ENCODE data around the gene ZNF578.
"Not testable (repeated sequence)": the region's sequence is repeated elsewhere in the genome, so short reads cannot be mapped to it uniquely, and the experiment has no call there.

The ZNF578 gene

GRCh38 chr19:52453324-52454094, at the start of gene ZNF578:
Gene ZNF578, plus strand, starts transcription at chr19:52453553. Its CDS starts 48,293 bp downstream, at chr19:52501846.
- DNase-seq: no peak

DNA sequence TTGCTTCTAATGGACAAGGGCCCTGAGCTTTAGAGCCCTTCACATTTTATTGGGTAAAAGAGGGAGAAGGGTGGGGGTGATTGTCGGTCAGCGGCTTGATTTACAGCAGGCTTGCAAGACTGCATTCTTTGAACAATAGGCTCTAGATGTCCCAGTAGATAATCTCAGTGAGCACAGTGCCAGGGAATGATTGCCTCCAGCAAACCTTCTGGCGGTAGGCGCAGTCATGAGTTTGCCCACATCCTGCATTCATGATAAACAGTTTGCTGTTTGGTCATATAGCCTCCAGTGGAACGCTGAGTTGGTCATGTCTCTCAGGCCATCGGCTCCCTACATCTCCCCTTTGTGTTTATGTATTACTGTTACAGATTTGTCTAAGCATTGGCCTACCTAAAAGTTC, 43.1 kb upstream of the ZNF578 start:
- no peak for DNase-seq

DNA sequence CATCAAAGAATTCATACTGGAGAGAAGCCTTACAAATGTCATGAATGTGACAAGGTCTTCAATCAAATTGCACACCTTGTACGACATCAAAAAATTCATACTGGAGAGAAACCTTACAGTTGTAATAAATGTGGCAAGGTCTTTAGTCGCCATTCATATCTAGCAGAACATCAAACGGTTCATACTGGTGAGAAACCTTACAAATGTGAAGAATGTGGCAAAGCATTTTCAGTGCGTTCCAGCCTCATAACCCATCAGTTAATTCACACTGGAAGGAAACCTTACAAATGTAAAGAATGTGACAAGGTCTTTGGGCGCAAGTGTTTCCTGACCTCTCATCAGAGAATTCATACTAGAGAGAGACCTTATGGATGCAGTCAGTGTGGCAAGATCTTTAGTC, 37.6 kb upstream of the ZNF578 start:
- no peak for DNase-seq

DNA sequence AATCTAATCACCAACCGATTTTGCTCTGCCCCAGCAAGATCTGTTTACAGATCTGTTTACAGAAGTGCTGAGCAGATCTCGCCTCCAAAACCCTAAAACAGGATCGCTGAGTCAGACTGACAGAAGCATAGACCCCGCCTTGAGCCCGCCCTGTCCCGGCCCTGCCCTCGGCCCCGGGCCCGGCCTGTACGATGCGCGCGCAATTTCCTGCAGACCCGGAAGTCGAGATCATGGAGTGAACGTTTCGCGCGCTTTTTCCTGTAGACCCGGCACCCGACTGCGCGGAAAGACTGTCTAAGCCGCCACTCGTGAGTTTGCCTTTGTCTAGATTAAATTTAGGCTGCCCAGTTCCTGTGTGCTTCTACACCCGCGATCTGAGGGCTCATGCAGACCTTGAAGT, 24.4 kb upstream of the ZNF578 start, which contains the start of gene ZNF534:
TSS of gene ZNF534 (plus strand) at position 212 of the 400 bp plus-strand sequence. CDS start 2,327 bp downstream, outside the sequence.
- DNase-seq: no peak

DNA sequence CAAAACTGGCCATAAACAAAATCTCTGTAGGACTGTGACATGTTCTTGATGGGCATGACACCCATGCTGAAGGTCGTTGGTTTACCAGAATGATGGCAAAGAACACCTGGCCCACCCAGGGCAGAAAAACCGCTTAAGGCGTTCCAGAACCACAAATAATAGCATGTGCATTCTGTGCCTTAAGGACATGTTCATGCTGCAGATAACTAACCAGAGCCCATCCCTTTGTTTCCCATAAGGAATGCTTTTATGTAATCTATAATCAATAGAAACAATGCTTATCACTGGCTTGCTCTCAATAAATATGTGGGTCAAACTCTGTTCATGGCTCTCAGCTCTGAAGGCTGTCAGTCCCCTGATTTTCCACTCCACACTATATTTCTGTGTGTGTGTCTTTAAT, 11.2 kb upstream of the ZNF578 start:
- DNase-seq: no peak

DNA sequence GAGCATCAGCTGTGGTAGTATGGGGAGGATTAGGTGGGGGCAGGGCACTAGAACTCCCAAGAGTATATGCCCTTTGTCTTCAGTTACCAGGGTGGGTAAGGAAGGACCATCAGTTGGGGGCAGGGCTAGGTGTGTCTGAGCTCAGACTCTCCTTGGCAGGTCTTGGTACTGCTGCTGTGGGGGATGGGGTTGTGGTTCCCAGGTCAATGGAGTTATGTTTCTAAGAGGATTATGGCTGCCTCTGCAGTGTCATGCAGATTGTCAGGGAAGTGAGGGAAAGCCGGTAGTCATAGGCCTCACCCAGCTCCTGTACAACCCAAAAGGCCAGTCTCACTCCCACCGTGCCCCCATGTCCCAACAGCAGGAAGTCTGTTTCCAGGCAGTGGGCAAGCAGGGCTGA, 8.8 kb upstream of the ZNF578 start:
- DNase-seq: no peak

DNA sequence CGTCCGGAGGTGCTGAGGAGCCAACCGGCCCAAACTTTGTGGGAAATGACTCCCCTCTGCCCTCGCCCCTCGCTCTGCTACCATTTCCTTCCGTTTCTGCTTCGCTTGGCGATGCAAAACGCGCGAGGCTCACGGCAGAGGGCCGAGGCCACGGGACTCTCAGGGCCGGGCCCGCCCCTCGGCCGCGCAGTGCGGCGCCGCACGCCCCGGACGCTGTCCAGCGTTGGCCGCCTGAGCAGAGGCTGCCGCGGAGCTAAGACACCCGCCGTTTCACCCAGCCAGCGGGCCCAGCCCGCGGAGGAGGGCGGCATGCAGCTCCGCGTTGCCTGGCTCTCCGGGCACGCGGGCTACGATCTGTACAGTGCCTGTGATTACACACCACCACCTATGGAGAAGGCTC, 2.1 kb upstream of the ZNF578 start:
- no peak for DNase-seq

GRCh38 chr19:52464798-52465470, 11.6 kb downstream of the ZNF578 start:
- DNase-seq: peak; percentile 22

DNA sequence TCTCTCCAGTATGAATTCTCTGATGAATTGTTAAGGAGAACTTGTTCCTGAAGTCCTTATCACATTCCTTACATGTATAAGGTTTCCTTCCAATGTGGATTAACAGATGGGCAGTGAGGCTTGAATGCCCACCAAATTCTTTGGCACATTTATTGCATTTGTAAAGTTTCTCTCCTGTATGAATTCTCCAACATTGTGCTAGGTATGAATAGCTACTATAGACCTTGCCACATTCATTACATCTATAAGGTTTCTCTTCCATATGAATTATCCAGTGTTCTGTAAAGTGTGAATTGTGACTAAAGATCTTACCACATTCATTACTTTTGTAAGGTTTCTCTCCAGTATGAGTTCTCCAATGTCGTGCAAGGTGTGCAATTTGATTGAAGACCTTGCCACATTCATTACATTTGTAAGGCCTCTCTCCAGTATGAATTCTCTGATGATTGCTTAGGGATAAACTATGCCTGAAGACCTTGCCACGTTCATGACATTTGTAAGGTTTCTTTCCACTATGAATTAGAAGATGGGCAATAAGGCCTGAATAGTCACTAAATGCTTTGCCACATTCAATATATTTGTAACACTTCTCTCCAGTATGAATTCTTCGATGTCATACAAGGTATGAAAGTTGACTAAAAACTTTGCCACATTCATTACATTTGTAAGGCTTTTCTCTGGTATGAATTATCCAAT, 20.4 kb downstream of the ZNF578 start:
- DNase-seq: no peak

- no peak for DNase-seq
Observed at GRCh38 chr19:52474351-52475127, 21.2 kb downstream of the ZNF578 start.

DNA sequence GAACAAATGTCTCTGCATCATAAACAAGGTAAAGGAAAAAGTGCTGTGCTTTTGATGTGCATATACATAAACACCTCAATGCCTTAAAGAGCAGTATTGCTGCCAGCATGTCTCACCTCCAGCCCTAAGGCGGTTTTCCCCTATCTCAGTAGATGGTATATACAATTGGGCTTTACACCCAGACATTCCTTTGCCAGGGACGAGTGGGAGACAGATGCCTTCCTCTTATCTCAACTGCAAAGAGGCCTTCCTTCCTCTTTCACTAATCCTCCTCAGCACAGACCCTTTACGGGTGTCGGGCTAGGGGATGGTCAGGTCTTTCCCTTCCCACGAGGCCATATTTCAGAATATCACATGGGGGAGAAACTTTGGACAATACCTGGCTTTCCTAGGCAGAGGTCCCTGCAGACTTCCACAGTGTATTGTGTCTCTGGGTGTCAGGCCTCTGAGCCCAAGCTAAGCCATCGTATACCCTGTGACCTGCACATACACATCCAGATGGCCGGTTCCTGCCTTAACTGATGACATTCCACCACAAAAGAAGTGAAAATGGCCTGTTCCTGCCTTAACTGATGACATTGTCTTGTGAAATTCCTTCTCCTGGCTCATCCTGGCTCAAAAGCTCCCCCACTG, 30.9 kb downstream of the ZNF578 start:
- DNase-seq: not testable (repeated sequence)

- not testable (repeated sequence) for DNase-seq
Observed at GRCh38 chr19:52485064-52485463, 31.7 kb downstream of the ZNF578 start.

DNA sequence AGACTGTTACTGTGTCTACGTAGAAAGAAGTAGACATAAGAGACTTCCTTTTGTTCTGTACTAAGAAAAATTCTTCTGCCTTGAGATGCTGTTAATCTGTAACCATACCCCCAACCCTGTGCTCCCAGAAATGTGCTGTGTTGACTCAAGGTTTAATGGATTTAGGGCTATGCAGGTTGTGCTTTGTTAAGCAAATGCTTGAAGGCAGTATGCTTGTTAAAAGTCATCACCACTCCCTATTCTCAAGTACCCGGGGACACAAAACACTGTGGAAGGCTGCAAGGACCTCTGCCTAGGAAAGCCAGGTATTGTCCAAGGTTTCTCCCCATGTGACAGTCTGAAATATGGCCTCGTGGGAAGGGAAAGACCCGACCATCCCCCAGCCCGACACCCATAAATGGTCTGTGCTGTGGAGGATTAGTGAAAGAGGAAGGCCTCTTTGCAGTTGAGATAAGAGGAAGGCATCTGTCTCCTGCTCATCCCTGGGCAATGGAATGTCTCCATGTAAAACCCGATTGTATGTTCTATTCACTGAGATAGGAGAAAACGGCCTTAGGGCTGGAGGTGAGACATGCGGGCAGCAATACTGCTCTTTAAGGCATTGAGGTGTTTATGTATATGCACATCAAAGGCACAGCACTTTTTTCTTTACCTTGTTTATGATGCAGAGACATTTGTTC, 32.3 kb downstream of the ZNF578 start:
- DNase-seq: not testable (repeated sequence)

GRCh38 chr19:52492201-52492993, 39.0 kb downstream of the ZNF578 start:
- DNase-seq: peak; percentile 0

GRCh38 chr19:52492994-52493470, 39.7 kb downstream of the ZNF578 start:
- DNase-seq: no peak

- DNase-seq: no peak
Observed at GRCh38 chr19:52494518-52494917, 41.2 kb downstream of the ZNF578 start.

DNA sequence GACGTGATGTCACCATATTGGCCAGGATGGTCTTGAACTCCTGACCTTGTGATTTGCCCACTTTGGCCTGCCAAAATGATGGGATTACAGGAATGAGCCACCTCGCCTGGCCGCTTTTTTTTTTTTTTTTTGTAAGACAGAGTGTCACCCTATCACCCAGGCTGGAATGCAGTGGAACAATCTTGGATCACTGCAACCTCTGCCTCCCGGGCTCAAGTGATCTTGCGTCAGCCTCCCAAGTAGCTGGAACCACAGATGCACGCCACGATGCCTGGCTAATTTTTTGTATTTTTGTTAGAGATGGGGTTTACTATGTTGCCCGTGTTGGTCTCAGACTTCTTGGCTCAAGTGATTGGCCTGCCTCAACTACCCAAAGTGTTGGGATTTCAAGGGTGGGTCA, 45.2 kb downstream of the ZNF578 start:
- DNase-seq: no peak

DNA sequence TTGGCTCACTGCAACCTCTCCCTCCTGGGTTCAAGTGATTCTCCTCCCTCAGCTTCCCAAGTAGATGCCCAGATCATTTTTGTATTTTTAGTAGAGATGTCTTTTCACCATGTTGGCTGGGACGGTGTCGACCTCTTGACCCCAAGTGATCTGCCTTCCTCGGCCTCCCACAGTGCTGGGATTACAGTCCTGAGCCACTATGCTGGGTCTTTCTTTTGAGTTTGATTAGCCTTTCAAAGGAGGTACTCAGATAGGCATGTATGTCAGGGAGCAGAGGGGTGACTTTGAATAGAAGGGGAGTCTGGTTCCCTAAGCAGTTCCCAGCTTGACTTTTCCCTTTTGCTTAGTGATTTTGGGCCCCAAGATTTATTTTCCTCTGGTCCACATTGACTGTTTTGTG, 47.1 kb downstream of the ZNF578 start:
- not testable (repeated sequence) for DNase-seq

DNA sequence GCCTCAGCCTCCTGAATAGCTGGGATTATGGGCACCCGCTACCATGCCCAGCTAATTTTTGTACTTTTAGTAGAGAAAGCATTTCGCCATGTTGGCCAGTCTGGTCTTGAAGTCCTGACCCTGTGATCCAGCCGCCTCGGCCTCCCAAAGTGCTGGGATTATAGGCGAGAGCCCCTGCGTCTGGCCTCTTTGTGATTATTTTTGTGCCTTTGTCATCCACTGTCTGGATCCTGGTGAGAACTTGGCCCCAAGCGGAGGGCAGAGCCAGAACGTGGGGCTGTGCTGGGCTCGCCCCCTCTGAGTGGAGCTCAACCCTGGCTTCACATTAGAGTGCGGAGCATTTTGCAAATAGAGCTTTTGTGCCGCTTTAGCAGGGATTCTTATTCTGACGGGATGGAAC, 47.6 kb downstream of the ZNF578 start:
- DNase-seq: not testable (repeated sequence)

DNA sequence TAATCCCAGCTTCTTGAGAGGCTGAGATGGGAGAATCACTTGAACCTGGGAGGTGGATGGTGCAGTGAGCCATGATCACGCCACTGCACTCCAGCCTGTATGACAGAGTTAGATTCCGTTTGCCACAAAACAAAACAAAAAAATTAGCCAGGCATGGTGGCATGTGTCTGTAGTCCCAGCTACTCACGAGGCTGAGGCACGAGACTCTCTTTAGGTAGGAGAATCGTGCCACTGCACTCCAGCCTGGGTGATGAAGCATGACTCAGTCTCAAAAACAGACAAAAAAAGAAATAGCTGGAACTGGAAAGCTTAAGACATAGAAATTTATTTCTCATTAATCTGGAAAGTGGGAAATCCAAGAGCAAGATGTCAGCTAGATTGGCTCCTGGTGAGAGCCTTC, 53.9 kb downstream of the ZNF578 start:
- DNase-seq: no peak

DNA sequence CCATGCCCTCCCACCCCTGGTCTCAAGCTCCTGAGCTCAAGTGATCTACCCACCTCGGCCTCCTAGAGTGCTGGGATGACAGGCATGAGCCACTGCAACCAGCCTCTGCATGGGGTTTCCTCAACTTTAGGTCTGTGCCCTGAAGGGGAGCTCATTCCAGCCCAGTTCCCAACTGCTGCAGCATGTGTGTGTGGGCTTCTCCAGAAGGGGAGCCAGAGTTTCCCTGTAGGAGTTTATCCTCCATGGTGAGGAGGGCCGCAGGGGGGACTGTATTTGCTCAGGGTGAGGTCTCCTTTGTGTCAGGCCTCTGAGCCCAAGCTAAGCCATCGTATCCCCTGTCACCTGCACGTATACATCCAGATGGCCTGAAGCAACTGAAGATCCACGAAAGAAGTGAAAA, 62.8 kb downstream of the ZNF578 start:
- no peak for DNase-seq
